ENCODE results near the gene HECW1.

- TF ChIP-seq ZNF341 (tag by site-specific recombination; IDR thresholded peaks at IDR 0.05; ENCODE audit: low read depth): no peak
- TF ChIP-seq CTCF (tag by site-specific recombination; IDR thresholded peaks at IDR 0.05): no peak
- no peak for TF ChIP-seq ZBTB48 (tag by site-specific recombination; IDR thresholded peaks at IDR 0.05)
These were observed 190.5 kb downstream of the HECW1 start for GRCh38 chr7:43302773-43303460.
